Mesothelial cell of epicardium (in vitro differentiated cells): ENCODE data around the gene SORBS2. TPM values are rescaled to one million over a fixed set of nuclear protein-coding genes. Genes with fewer than 3 reads are reported as not detected.

Experiments
- DNase-seq, 2 experiments: peaks; one replicate each; pipeline ENCODE4 v3.0.0; 2021; ENCODE audit warnings: low spot score in 2 of 2; ENCODE audit not compliant: unreplicated experiment in 2 of 2
- H3K27ac Mint-ChIP-seq: 2 replicates; pipeline ENCODE4 v1.8.0; 2021; ENCODE audit warnings: mixed read lengths
- H3K27me3 Mint-ChIP-seq: 2 replicates; pipeline ENCODE4 v1.8.0; 2021; ENCODE audit warnings: low read depth, mixed read lengths
- H3K36me3 Mint-ChIP-seq: 2 replicates; pipeline ENCODE4 v1.8.0; 2021; ENCODE audit warnings: mixed read lengths
- H3K4me1 Mint-ChIP-seq: 2 replicates; pipeline ENCODE4 v1.8.0; 2021; ENCODE audit warnings: mixed read lengths
- H3K4me3 Mint-ChIP-seq: 2 replicates; pipeline ENCODE4 v1.8.0; 2021; ENCODE audit warnings: mild to moderate bottlenecking, moderate library complexity, mixed read lengths
- H3K9me3 Mint-ChIP-seq: 2 replicates; pipeline ENCODE4 v1.8.0; 2021; ENCODE audit warnings: mixed read lengths
- total RNA-seq: library from RNA; stranded (reverse); gene quantifications from 3 replicates; pipeline ENCODE4 v1.2.1, GENCODE V29; 2021
- TF ChIP-seq, protein P1 (sequence below): fragments of 200-600 bp; sonication (generic); IDR thresholded peaks from one replicate; pipeline ENCODE4 v1.5.0; 2021; ENCODE audit warnings: antibody characterized with exemption; ENCODE audit not compliant: unreplicated experiment

Gene SORBS2
- total RNA-seq, 1 donor from 2014 or later: 11.0 TPM

DNA sequence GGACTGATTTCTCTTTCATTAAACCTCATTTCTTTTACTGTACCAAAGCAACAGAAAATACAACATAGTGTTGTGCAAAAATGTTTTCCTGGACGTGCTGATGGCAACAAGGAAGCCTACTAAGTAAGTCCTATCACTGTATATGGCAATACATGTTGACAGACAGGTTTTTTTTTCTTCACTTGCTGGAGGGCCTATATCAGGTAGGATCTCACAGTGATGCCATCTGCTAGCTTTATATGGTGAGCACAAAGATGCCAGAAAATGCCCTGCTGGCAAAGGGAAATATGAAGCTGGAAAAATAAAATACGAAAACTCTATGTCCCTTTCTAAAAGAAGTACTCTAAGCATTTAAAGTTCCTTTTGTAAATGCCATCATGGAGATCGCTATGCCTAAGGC lies 157.7 kb downstream of the SORBS2 start:
- Mint-ChIP-seq H3K9me3 (no peaks in the 10 kb centered on the region), H3K4me3 (peak overlapping the region; percentile 25), H3K27me3 (peaks cover 1% of the 10 kb centered on the region), H3K4me1 (peaks cover 47% of the 10 kb centered on the region), H3K27ac (peak overlapping the region; percentile 93), H3K36me3 (no peaks in the 10 kb centered on the region)
- DNase-seq: no peak
- TF ChIP-seq, protein P1, sequence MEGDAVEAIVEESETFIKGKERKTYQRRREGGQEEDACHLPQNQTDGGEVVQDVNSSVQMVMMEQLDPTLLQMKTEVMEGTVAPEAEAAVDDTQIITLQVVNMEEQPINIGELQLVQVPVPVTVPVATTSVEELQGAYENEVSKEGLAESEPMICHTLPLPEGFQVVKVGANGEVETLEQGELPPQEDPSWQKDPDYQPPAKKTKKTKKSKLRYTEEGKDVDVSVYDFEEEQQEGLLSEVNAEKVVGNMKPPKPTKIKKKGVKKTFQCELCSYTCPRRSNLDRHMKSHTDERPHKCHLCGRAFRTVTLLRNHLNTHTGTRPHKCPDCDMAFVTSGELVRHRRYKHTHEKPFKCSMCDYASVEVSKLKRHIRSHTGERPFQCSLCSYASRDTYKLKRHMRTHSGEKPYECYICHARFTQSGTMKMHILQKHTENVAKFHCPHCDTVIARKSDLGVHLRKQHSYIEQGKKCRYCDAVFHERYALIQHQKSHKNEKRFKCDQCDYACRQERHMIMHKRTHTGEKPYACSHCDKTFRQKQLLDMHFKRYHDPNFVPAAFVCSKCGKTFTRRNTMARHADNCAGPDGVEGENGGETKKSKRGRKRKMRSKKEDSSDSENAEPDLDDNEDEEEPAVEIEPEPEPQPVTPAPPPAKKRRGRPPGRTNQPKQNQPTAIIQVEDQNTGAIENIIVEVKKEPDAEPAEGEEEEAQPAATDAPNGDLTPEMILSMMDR: no peak

DNA sequence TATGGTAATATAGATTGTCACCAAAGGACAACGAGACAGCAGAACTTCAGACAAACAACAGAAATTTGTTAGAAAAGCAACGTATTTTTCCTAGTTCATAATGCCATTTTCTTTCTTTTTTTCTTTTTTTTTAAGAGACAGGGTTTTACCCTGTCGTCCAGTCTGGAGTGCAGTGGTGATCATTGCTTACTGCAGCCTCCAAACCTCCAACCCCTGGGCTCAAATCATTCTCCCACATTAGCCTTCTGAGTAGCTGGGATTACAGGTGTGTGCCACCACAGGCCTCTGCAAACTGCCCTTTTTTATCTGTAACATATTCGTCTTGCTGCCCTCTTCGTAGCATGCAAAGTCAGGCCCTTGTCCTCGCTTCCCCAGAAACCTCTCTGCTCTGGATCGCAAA lies 160.1 kb downstream of the SORBS2 start:
- Mint-ChIP-seq H3K4me1 (peaks cover 31% of the 10 kb centered on the region), H3K4me3 (no peak overlapping the region)

DNA sequence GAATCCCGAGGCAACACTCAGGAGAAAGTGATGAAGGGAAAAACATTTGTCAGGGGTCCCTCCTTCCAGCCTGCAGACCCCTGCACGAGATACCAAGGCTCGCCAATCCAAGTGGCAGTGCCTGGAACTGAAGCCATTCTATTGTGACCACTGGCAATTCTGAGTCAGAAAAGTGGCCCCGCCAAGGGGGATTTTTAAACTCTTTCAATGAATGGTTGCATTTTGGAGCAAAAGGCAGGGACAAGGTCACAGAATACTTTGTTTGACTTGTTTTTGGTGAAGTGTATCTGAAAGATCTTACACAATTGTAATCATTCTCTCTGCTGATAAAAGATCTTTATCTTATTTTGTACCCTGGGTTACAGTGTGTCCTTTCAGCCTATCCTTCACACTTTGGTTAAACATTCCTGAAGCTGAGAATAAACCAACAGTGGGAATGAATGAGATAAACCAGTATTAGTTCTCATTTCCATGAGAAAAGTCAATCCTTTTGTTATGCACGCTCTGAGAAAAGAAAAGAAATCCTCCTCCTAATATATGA lies 160.8 kb downstream of the SORBS2 start:
- H3K27ac Mint-ChIP-seq: no peak overlapping the region
- H3K9me3 Mint-ChIP-seq: no peaks in the 10 kb centered on the region
- no peak for DNase-seq
- no peak overlapping the region for H3K4me3 Mint-ChIP-seq
- H3K27me3 Mint-ChIP-seq: peaks cover 1% of the 10 kb centered on the region
- TF ChIP-seq, protein P1: no peak
- H3K4me1 Mint-ChIP-seq: peaks cover 24% of the 10 kb centered on the region
- H3K36me3 Mint-ChIP-seq: peaks cover 2% of the 10 kb centered on the region

More for the DNA sequence above, 160.1 kb downstream of the SORBS2 start:
- peaks cover 2% of the 10 kb centered on the region for H3K36me3 Mint-ChIP-seq
- H3K9me3 Mint-ChIP-seq: no peaks in the 10 kb centered on the region
- peaks cover 1% of the 10 kb centered on the region for H3K27me3 Mint-ChIP-seq
- DNase-seq: no peak
- H3K27ac Mint-ChIP-seq: no peak overlapping the region
- TF ChIP-seq, protein P1: no peak

DNA sequence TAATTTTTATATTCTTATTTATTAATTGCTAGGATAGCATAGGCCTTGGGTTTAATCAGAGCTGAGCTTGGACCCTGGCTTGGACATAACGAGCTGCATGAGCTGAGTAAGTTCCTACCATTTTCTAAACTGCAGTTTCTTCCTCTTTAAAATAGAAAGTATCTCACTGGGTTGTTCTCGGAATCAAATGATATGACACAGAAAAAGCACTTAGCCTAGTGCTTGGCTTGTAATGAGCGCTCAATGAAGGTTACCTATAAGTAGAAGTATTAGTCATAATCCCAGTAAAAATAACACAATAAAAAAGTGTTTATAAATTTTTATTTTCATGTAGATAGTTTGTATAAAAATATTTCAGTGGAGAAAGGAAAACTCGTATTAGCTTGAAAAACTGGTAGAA lies 163.4 kb downstream of the SORBS2 start:
- no peak for DNase-seq
- Mint-ChIP-seq H3K9me3 (no peaks in the 10 kb centered on the region), H3K4me3 (no peak overlapping the region), H3K36me3 (peaks cover 4% of the 10 kb centered on the region), H3K27me3 (peaks cover 1% of the 10 kb centered on the region), H3K27ac (no peak overlapping the region), H3K4me1 (peaks cover 4% of the 10 kb centered on the region)
- TF ChIP-seq, protein P1: no peak

DNA sequence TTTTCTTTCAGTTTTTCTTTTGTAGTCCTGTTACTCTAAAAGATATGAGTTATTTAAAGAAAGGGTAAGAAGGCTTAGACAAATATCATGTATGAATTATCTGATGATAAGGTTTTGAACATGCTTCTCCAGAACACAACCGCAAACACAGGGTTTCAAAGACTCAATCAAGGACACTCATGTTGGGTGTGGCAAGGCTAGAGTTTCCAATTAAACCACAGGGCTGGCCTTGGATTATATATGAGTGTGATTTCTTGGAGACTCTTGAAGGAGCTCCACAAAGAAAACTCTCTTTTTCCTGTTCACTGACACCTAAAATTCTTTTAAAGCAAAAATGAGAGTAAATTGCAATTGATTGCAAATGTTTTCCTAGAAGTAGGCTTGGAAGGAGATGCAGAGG lies 166.6 kb downstream of the SORBS2 start:
- H3K4me3 Mint-ChIP-seq: no peak overlapping the region
- peaks cover 9% of the 10 kb centered on the region for H3K4me1 Mint-ChIP-seq
- no peak for DNase-seq
- H3K27me3 Mint-ChIP-seq: peaks cover 5% of the 10 kb centered on the region
- TF ChIP-seq, protein P1: no peak
- H3K36me3 Mint-ChIP-seq: peaks cover 9% of the 10 kb centered on the region
- no peak overlapping the region for H3K27ac Mint-ChIP-seq
- H3K9me3 Mint-ChIP-seq: no peaks in the 10 kb centered on the region

DNA sequence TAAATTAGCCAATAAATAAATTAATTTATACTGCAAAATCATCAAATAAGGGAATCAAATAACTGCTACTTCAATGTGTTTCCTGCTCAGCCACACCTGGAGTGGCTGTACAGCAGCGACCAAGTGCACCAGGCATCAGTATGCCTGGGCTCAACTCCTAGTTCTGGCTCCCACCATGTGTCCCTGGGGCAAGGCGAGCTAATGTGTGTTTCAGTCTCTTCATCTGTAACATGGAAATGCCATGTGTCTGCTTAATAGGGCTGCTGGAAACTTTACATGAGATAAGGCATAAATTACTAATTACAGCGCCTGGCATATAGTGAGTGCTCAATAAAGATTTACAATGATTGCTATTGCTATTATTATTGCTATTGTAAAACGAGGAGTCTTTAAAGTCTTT lies 167.6 kb downstream of the SORBS2 start:
- Mint-ChIP-seq H3K27ac (no peak overlapping the region), H3K4me3 (no peak overlapping the region), H3K4me1 (peaks cover 9% of the 10 kb centered on the region), H3K36me3 (peaks cover 9% of the 10 kb centered on the region), H3K27me3 (peaks cover 5% of the 10 kb centered on the region), H3K9me3 (no peaks in the 10 kb centered on the region)
- no peak for DNase-seq
- TF ChIP-seq, protein P1: no peak
